CD4-positive, CD25-positive, alpha-beta regulatory T cell (primary cell): Measurements from ENCODE around the gene LRGUK. TPM values are rescaled to one million over a fixed set of nuclear protein-coding genes. Genes with fewer than 3 reads are reported as not detected.

Source experiments
- ATAC-seq, 2 donors: fragments of 150-1000 bp; cut with Tn5 transposase; one replicate each; pipeline ENCODE4 v1.10.0; 2021; ENCODE audit warnings: low read depth in 2 of 2, moderate number of reproducible peaks in 2 of 2, moderate library complexity in 1 of 2
- DNase-seq, 3 donors: peaks; one replicate each; pipeline versions ENCODE4 v3.0.0 to v3.0.0-alpha.2; 2012 to 2022; ENCODE audit warnings: mixed read lengths in 1 of 3
- H3K27ac ChIP-seq: one replicate; pipeline ENCODE4 v1.7.0; 2013; ENCODE audit warnings: mild to moderate bottlenecking, low read length; ENCODE audit not compliant: insufficient read depth, poor library complexity, severe bottlenecking
- H3K27me3 ChIP-seq: one replicate; pipeline ENCODE4 v1.7.0; 2013; ENCODE audit warnings: low read length; ENCODE audit not compliant: control insufficient read depth, insufficient read depth
- H3K36me3 ChIP-seq: one replicate; pipeline ENCODE4 v1.7.0; 2013; ENCODE audit warnings: mild to moderate bottlenecking, low read length, moderate library complexity; ENCODE audit not compliant: control insufficient read depth, insufficient read depth
- H3K4me1 ChIP-seq: 2 replicates; pipeline ENCODE4 v1.7.0; 2013; ENCODE audit warnings: mild to moderate bottlenecking, low read length; ENCODE audit not compliant: insufficient read depth, control insufficient read depth, poor library complexity, severe bottlenecking
- H3K4me3 ChIP-seq: one replicate; pipeline ENCODE4 v1.7.0; 2013; ENCODE audit warnings: low read depth, mild to moderate bottlenecking, low read length, moderate library complexity
- H3K9me3 ChIP-seq, 2 experiments: 1 replicate in 1 of 2; 2 replicates in 1 of 2; pipeline ENCODE4 v1.7.0; 2013; ENCODE audit warnings: low read length in 2 of 2, mild to moderate bottlenecking in 1 of 2, moderate library complexity in 1 of 2; ENCODE audit not compliant: control insufficient read depth in 2 of 2
- H3K27ac Mint-ChIP-seq, 3 donors: one replicate each; pipeline ENCODE4 v1.8.0; 2020 to 2022; ENCODE audit warnings: mild to moderate bottlenecking in 3 of 3, mixed read lengths in 3 of 3, moderate library complexity in 2 of 3
- H3K27me3 Mint-ChIP-seq: one replicate; pipeline ENCODE4 v1.8.0; 2022; ENCODE audit warnings: mild to moderate bottlenecking, mixed read lengths
- H3K36me3 Mint-ChIP-seq: one replicate; pipeline ENCODE4 v1.8.0; 2020; ENCODE audit warnings: mixed read lengths
- H3K4me1 Mint-ChIP-seq, 4 donors: one replicate each; pipeline ENCODE4 v1.8.0; 2020 to 2022; ENCODE audit warnings: mixed read lengths in 4 of 4, mild to moderate bottlenecking in 1 of 4
- H3K4me3 Mint-ChIP-seq, 4 donors: one replicate each; pipeline ENCODE4 v1.8.0; 2020 to 2022; ENCODE audit warnings: mild to moderate bottlenecking in 4 of 4, mixed read lengths in 4 of 4, moderate library complexity in 3 of 4
- H3K9me3 Mint-ChIP-seq, 7 donors: one replicate each; pipeline ENCODE4 v1.8.0; 2020 to 2022; ENCODE audit warnings: mixed read lengths in 7 of 7, mild to moderate bottlenecking in 3 of 7, moderate library complexity in 2 of 7
- polyA plus RNA-seq, 4 donors: library from polyadenylated mRNA; unstranded; fragments of 300-500 nt; fragmentation: Illumina TruSeq; gene quantifications; one replicate each; pipeline ENCODE4 v1.2.3, GENCODE V29; 2021
- total RNA-seq: library from RNA; stranded (reverse); gene quantifications from one replicate; pipeline ENCODE4 v1.2.3, GENCODE V29; 2022

The LRGUK gene
- total and polyA plus RNA-seq, 5 donors from 2014 or later: 0.47 TPM; not detected in 4

- no peaks in the 10 kb centered on the region for H3K27me3 ChIP-seq
- no peak overlapping the region for H3K4me3 Mint-ChIP-seq
- H3K9me3 Mint-ChIP-seq: no peaks in the 10 kb centered on the region
- H3K4me1 ChIP-seq: no peaks in the 10 kb centered on the region
- no peaks in the 10 kb centered on the region for H3K9me3 ChIP-seq
- no peak overlapping the region for H3K27ac ChIP-seq
- ATAC-seq (no peak), DNase-seq (no peak)
- H3K27me3 Mint-ChIP-seq: no peaks in the 10 kb centered on the region
- no peak overlapping the region for H3K27ac Mint-ChIP-seq
- peaks cover 56% of the 10 kb centered on the region for H3K36me3 Mint-ChIP-seq
- no peak overlapping the region for H3K4me3 ChIP-seq
- peaks cover 50% of the 10 kb centered on the region for H3K36me3 ChIP-seq
- no peaks in the 10 kb centered on the region for H3K4me1 Mint-ChIP-seq
Observed at GRCh38 chr7:134298902-134299683, 172.0 kb downstream of the LRGUK start.

GRCh38 chr7:134300988-134301387 lies 173.8 kb downstream of the LRGUK start:
- Mint-ChIP-seq H3K4me3 (no peak overlapping the region), H3K9me3 (no peaks in the 10 kb centered on the region), H3K27ac (no peak overlapping the region), H3K27me3 (no peaks in the 10 kb centered on the region), H3K4me1 (no peaks in the 10 kb centered on the region), H3K36me3 (peaks cover 48% of the 10 kb centered on the region)
- Histone ChIP-seq H3K27ac (no peak overlapping the region), H3K27me3 (no peaks in the 10 kb centered on the region), H3K4me3 (no peak overlapping the region), H3K9me3 (no peaks in the 10 kb centered on the region), H3K36me3 (peaks cover 36% of the 10 kb centered on the region), H3K4me1 (no peaks in the 10 kb centered on the region)
- ATAC-seq (no peak), DNase-seq (no peak)

GRCh38 chr7:134301592-134301991 lies 174.5 kb downstream of the LRGUK start:
- H3K4me3 Mint-ChIP-seq: no peak overlapping the region
- ATAC-seq: no peak

GRCh38 chr7:134302120-134302519 lies 175.0 kb downstream of the LRGUK start:
- H3K9me3 ChIP-seq: no peaks in the 10 kb centered on the region
- Mint-ChIP-seq H3K4me1 (no peaks in the 10 kb centered on the region), H3K27me3 (no peaks in the 10 kb centered on the region), H3K27ac (no peak overlapping the region), H3K4me3 (no peak overlapping the region), H3K36me3 (peaks cover 49% of the 10 kb centered on the region), H3K9me3 (no peaks in the 10 kb centered on the region)
- H3K27ac ChIP-seq: no peak overlapping the region
- ATAC-seq (no peak), DNase-seq (no peak)
- H3K4me3 ChIP-seq: no peak overlapping the region
- H3K4me1 ChIP-seq: no peaks in the 10 kb centered on the region
- H3K27me3 ChIP-seq: no peaks in the 10 kb centered on the region
- peaks cover 28% of the 10 kb centered on the region for H3K36me3 ChIP-seq

More at GRCh38 chr7:134301592-134301991, 174.5 kb downstream of the LRGUK start:
- Histone ChIP-seq H3K27ac (no peak overlapping the region), H3K36me3 (peaks cover 30% of the 10 kb centered on the region), H3K9me3 (no peaks in the 10 kb centered on the region), H3K27me3 (no peaks in the 10 kb centered on the region), H3K4me3 (no peak overlapping the region), H3K4me1 (no peaks in the 10 kb centered on the region)
- no peak overlapping the region for H3K27ac Mint-ChIP-seq
- no peaks in the 10 kb centered on the region for H3K9me3 Mint-ChIP-seq
- no peaks in the 10 kb centered on the region for H3K27me3 Mint-ChIP-seq
- DNase-seq: no peak
- H3K4me1 Mint-ChIP-seq: no peaks in the 10 kb centered on the region
- peaks cover 48% of the 10 kb centered on the region for H3K36me3 Mint-ChIP-seq

DNA sequence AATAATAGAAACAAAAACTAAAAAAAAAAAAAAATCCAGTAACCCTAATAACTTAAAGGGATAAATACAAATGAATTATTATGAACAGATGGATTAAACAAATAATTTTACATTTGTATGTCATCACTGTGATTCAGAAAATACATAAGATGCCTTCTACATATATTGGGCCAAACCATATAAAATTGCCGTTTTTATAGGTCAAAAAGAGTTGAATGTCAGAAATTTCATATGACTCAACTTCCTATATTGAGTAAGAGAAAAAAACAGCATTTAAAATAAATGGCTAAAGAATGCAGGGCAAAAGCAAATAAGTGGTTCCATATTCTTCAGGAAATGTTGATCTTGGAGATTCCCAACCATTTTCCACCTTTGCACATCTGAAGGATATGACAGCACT lies 180.2 kb downstream of the LRGUK start:
- no peak for ATAC-seq
- H3K27me3 ChIP-seq: no peaks in the 10 kb centered on the region
- no peak overlapping the region for H3K27ac ChIP-seq
- no peak overlapping the region for H3K4me3 Mint-ChIP-seq
- no peaks in the 10 kb centered on the region for H3K27me3 Mint-ChIP-seq
- DNase-seq: no peak
- H3K36me3 ChIP-seq: peaks cover 7% of the 10 kb centered on the region
- H3K9me3 Mint-ChIP-seq: no peaks in the 10 kb centered on the region
- H3K9me3 ChIP-seq: no peaks in the 10 kb centered on the region
- H3K27ac Mint-ChIP-seq: no peak overlapping the region
- H3K4me3 ChIP-seq: no peak overlapping the region
- H3K4me1 Mint-ChIP-seq: peaks cover 3 to 17% (median 7%) of the 10 kb centered on the region in 4 donors
- peaks cover 35% of the 10 kb centered on the region for H3K36me3 Mint-ChIP-seq
- H3K4me1 ChIP-seq: no peaks in the 10 kb centered on the region

GRCh38 chr7:134308548-134308947 lies 181.4 kb downstream of the LRGUK start:
- ATAC-seq (no peak), DNase-seq (no peak)
- Mint-ChIP-seq H3K9me3 (no peaks in the 10 kb centered on the region), H3K36me3 (peaks cover 30% of the 10 kb centered on the region), H3K27ac (no peak overlapping the region), H3K4me1 (peaks cover 3 to 20% (median 7%) of the 10 kb centered on the region in 4 donors), H3K4me3 (no peak overlapping the region), H3K27me3 (no peaks in the 10 kb centered on the region)
- Histone ChIP-seq H3K36me3 (peaks cover 3% of the 10 kb centered on the region), H3K9me3 (no peaks in the 10 kb centered on the region), H3K4me3 (no peak overlapping the region), H3K4me1 (no peaks in the 10 kb centered on the region), H3K27ac (no peak overlapping the region), H3K27me3 (no peaks in the 10 kb centered on the region)

DNA sequence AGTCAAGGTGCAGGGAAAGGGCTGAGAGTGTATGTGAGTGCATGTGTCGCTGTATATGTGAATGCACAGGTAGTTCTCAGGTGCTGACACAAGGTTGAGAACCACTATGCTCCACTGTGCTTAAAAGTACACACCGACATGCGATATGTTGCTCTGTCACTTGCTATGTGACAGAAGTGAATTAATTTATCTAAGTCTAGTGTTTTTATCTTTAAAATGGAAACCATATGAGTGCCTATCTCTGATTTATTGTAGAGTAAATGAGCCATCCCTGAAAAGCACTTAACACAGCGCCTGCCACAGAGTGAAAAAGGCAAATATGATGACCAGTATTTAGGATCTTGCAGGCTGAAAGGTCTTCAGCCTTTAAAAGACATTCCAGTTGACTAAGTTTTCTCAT lies 184.7 kb downstream of the LRGUK start:
- peak overlapping the region in 1 of 4 donors; percentile 62 for H3K4me3 Mint-ChIP-seq
- no peaks in the 10 kb centered on the region for H3K27me3 ChIP-seq

DNA sequence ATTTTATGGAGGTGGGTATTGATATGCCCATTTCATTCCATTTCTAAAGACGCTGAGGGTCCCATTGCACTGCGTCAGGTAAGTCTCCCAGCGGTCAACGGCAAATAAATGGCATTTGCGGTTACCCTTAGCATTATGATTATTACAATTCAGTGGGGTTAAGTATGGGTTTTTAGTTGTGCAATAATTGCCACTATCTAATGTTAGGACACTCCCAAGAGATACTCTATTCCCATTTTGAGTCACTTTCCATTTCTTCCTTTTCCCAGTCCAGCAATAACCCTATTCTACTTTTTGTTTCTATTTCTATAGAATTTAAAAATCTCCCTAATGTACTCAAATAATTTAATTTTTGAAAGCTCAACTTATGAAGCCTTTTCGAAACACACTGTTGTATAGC lies 185.6 kb downstream of the LRGUK start:
- Histone ChIP-seq H3K27me3 (no peaks in the 10 kb centered on the region), H3K4me1 (peaks cover 16% of the 10 kb centered on the region), H3K9me3 (no peaks in the 10 kb centered on the region), H3K27ac (no peak overlapping the region), H3K4me3 (no peak overlapping the region), H3K36me3 (no peaks in the 10 kb centered on the region)
- ATAC-seq (no peak), DNase-seq (no peak)
- peaks cover 13 to 38% (median 26%) of the 10 kb centered on the region in 4 donors for H3K4me1 Mint-ChIP-seq
- H3K4me3 Mint-ChIP-seq: peak overlapping the region in 1 of 4 donors; percentile 2
- no peaks in the 10 kb centered on the region for H3K9me3 Mint-ChIP-seq
- no peak overlapping the region for H3K27ac Mint-ChIP-seq
- peaks cover 20% of the 10 kb centered on the region for H3K36me3 Mint-ChIP-seq
- no peaks in the 10 kb centered on the region for H3K27me3 Mint-ChIP-seq

More for the DNA sequence above, 184.7 kb downstream of the LRGUK start:
- no peaks in the 10 kb centered on the region for H3K9me3 Mint-ChIP-seq
- Histone ChIP-seq H3K36me3 (no peaks in the 10 kb centered on the region), H3K27ac (no peak overlapping the region), H3K9me3 (no peaks in the 10 kb centered on the region), H3K4me1 (peaks cover 9% of the 10 kb centered on the region), H3K4me3 (no peak overlapping the region)
- peaks cover 20% of the 10 kb centered on the region for H3K36me3 Mint-ChIP-seq
- no peaks in the 10 kb centered on the region for H3K27me3 Mint-ChIP-seq
- peaks cover 9 to 29% (median 22%) of the 10 kb centered on the region in 4 donors for H3K4me1 Mint-ChIP-seq
- no peak overlapping the region for H3K27ac Mint-ChIP-seq
- ATAC-seq: no peak
- DNase-seq: no peak
